Measurements from ENCODE around the gene SFT2D2.

Gene SFT2D2

GRCh38 chr1:168227620-168228019 is 1.8 kb downstream of the SFT2D2 start:
- TF ChIP-seq CTCF (IDR thresholded peaks at IDR 0.05), result no peak

- TF ChIP-seq CTCF (IDR thresholded peaks at IDR 0.05), result no peak
Measured at GRCh38 chr1:168229893-168230292, 4.1 kb downstream of the SFT2D2 start.

GRCh38 chr1:168230709-168231108 is 4.9 kb downstream of the SFT2D2 start:
- TF ChIP-seq CTCF (IDR thresholded peaks at IDR 0.05), result no peak

GRCh38 chr1:168234846-168235547 is 9.2 kb downstream of the SFT2D2 start:
- TF ChIP-seq CTCF (IDR thresholded peaks at IDR 0.05), result peak; percentile 59; the same call in 1 of the 2 replicates

GRCh38 chr1:168235548-168235885 is 9.7 kb downstream of the SFT2D2 start:
- TF ChIP-seq CTCF (IDR thresholded peaks at IDR 0.05), result no peak

- no peak for TF ChIP-seq CTCF (IDR thresholded peaks at IDR 0.05)
Measured at GRCh38 chr1:168235937-168236336, 10.1 kb downstream of the SFT2D2 start.

GRCh38 chr1:168236836-168237611 is 11.2 kb downstream of the SFT2D2 start:
- no peak for TF ChIP-seq CTCF (IDR thresholded peaks at IDR 0.05)

All from LNCAP (cell line).